ENCODE measurements around the gene STMN3. TPM values are rescaled to one million over a fixed set of nuclear protein-coding genes. Genes with fewer than 3 reads are reported as not detected.

The STMN3 gene
- total RNA-seq, 2 experiments from 2014 or later: 49.4 to 54.4 TPM

Other genes starting within 250 kb of the STMN3 start
- gene KCNQ2, start 180.8 kb downstream of the STMN3 start, total RNA-seq: under 1 TPM; 0.10 to 0.12 TPM
- under 1 TPM; 0.12 to 0.17 TPM for gene EEF1A2, start 154.3 kb downstream of the STMN3 start, total RNA-seq
- 100 to 1,000 TPM; 167 to 193 TPM for gene PPDPF, start 132.7 kb downstream of the STMN3 start, total RNA-seq
- under 1 TPM; 0.71 to 0.74 TPM for gene PTK6, start 116.0 kb downstream of the STMN3 start, total RNA-seq
- gene SRMS, start 105.7 kb downstream of the STMN3 start, total RNA-seq: not detected
- under 1 TPM; 0.15 to 0.57 TPM for gene FNDC11, start 99.3 kb downstream of the STMN3 start, total RNA-seq
- 100 to 1,000 TPM in 1 of 2 experiments, 10 to 100 TPM in 1; 95.5 to 107 TPM for gene HELZ2, start 79.2 kb downstream of the STMN3 start, total RNA-seq
- 10 to 100 TPM; 20.0 to 20.5 TPM for gene GMEB2, start 26.3 kb downstream of the STMN3 start, total RNA-seq
- 10 to 100 TPM; 53.3 to 58.9 TPM for gene RTEL1, start 4.9 kb upstream of the STMN3 start, total RNA-seq
- gene TNFRSF6B, start 43.2 kb upstream of the STMN3 start, total RNA-seq: 1 to 10 TPM in 1 of 2 experiments, not detected in 1; 1.0 TPM
- gene ARFRP1, start 54.6 kb upstream of the STMN3 start, total RNA-seq: 10 to 100 TPM; 52.7 to 64.5 TPM
- 10 to 100 TPM; 37.3 to 43.3 TPM for gene ZGPAT, start 54.6 kb upstream of the STMN3 start, total RNA-seq
- 100 to 1,000 TPM; 253 to 302 TPM for gene LIME1, start 83.2 kb upstream of the STMN3 start, total RNA-seq
- gene SLC2A4RG, start 86.4 kb upstream of the STMN3 start, total RNA-seq: 100 to 1,000 TPM; 105 to 129 TPM
- not detected for gene ZBTB46, start 177.8 kb upstream of the STMN3 start, total RNA-seq
- gene ABHD16B, start 208.1 kb upstream of the STMN3 start, total RNA-seq: not detected
- gene TPD52L2, start 211.8 kb upstream of the STMN3 start, total RNA-seq: 10 to 100 TPM; 39.6 to 41.6 TPM
- gene DNAJC5, start 241.7 kb upstream of the STMN3 start, total RNA-seq: 10 to 100 TPM; 54.0 to 58.7 TPM

All from activated CD4-positive, alpha-beta T cell treated with anti-CD3 and anti-CD28 coated beads, Interleukin-2, amount 10 ng/mL, durations not matched to agents 7 days and 5 days (primary cell).